Fibroblast of pulmonary artery (primary cell): ENCODE results near the gene CRB2.
"Not testable (repeated sequence)": the region's sequence is repeated elsewhere in the genome, so short reads cannot be mapped to it uniquely, and the experiment has no call there.

Source experiments
- DNase-seq: peaks from one replicate; pipeline ENCODE4 v3.0.0-alpha.2; 2010; ENCODE audit warnings: low read depth
- H3K4me3 ChIP-seq: replicated peaks from 2 replicates; pipeline ENCODE4 v1.5.1; 2011; ENCODE audit warnings: low read depth, mild to moderate bottlenecking, control low read depth, low read length, moderate library complexity
- TF ChIP-seq, protein P1 (sequence below): IDR thresholded peaks from 2 replicates; pipeline ENCODE4 v1.5.1; 2011; ENCODE audit warnings: mild to moderate bottlenecking, control low read depth, low read length, inconsistent platforms; ENCODE audit errors: missing control alignments

Gene CRB2

DNA sequence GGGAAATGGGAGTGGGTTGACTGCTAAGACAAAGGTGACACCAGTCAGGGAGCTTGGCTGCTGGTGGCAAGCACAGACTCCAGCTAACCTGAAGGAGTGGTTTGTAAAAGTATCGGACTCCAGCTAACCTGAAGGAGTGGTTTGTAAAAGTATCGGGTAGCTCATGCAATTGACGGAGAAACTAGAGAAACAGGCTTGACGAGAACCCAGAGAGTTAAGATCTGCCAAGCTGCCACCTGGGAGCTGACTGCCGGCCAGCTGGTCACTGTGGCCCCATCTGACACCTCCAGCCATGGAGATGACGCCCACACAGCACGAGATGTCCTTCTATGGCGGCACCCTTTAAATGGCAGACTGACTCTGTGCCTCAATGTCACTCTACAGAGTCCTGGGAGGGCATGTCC, 28.3 kb upstream of the CRB2 start:
- no peak for DNase-seq
- TF ChIP-seq, protein P1, sequence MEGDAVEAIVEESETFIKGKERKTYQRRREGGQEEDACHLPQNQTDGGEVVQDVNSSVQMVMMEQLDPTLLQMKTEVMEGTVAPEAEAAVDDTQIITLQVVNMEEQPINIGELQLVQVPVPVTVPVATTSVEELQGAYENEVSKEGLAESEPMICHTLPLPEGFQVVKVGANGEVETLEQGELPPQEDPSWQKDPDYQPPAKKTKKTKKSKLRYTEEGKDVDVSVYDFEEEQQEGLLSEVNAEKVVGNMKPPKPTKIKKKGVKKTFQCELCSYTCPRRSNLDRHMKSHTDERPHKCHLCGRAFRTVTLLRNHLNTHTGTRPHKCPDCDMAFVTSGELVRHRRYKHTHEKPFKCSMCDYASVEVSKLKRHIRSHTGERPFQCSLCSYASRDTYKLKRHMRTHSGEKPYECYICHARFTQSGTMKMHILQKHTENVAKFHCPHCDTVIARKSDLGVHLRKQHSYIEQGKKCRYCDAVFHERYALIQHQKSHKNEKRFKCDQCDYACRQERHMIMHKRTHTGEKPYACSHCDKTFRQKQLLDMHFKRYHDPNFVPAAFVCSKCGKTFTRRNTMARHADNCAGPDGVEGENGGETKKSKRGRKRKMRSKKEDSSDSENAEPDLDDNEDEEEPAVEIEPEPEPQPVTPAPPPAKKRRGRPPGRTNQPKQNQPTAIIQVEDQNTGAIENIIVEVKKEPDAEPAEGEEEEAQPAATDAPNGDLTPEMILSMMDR: no peak
- H3K4me3 ChIP-seq: no peak overlapping the region

DNA sequence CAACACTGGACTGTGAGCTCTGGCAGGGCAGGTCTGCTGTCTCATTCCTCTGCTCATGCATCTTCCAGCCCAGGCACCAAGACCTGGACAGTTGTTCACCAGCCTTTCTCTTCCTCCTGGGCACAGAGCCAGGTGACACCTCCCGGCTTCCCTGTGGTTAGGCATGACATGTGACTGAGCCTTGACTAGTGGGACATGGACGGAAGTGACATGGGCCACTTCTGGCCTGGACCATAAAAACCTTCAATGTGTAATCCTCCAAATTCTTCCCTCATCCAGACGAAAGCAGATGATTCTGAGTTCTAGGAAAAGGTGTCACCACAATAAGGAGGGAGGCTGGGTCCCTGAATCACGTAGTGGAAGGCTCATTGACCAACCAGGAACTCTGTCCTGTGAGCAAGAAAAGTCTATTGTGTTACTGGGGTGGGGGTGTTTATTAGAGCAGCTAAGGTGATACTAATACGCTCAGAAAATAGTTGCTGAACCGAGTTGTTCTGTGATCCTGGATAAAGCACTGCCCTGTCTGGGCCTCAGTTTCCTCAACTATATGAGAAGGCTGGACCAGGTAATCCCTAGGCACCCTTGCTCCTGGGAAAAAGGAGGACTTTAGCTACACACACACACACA, 26.6 kb upstream of the CRB2 start:
- H3K4me3 ChIP-seq: no peak overlapping the region
- no peak for DNase-seq
- TF ChIP-seq, protein P1: no peak

DNA sequence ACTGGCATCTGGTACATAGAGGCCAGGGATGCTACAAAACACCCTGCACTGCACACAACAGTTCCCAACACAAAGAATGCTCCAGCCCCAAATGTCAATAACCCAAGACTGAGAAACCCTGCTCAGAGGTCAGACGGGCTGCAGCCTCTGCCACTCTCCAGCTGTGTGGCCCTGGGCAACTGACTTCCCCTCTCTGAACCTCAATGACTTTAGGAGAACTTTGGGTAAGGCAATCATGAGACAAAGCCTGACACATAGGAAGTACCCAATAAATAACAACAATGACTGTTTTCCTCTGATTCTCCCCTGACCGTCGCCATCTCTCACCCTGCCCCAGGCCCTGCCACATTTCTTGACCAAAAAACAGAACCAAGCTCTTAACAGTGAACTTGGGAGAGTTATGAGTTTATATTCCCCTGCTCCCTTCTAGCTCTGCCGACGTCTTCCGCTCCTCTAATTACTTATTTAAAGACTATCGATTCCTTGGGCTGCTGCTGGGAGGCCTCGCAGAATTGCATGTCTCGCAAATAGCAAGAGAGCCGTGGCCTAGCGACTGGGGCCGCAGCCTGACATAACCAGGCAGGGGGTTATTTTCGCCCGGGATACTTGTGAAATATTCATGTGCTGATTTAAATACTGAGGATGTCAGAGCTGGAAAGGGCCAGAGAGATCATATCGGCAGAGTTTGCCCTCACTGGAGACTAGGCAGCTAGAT, 24.5 kb upstream of the CRB2 start:
- TF ChIP-seq, protein P1: no peak
- H3K4me3 ChIP-seq: no peak overlapping the region

DNA sequence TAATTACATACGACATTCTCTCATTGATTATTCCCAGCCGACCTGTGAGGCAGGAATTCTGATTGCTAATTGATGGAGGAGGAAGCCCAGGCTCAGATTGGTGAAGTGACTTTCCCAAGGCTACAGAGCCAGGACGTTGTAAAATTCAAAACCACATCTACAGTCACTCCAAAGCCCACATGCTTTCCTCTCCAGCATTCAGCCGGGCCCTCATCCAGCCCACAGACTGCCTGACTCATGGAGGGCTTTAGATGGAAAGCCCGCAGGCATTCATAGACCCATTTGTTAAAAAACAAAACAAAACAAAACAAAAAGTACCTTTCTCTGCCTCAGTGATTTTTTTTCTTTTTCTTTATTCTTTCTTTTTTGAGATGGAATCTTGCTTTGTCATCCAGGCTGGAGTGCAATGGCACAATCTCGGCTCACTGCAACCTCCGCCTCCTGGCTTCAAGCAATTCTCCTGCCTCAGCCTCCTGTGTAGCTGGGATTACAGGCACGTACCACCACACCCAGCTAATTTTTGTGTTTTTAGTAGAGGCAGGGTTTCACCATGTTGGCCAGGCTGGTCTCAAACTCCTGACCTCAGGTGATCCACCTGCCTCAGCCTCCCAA, 22.8 kb upstream of the CRB2 start:
- peak; percentile 41 for DNase-seq
- H3K4me3 ChIP-seq: not testable (repeated sequence)

More for the DNA sequence above, 24.5 kb upstream of the CRB2 start:
- no peak for DNase-seq

DNA sequence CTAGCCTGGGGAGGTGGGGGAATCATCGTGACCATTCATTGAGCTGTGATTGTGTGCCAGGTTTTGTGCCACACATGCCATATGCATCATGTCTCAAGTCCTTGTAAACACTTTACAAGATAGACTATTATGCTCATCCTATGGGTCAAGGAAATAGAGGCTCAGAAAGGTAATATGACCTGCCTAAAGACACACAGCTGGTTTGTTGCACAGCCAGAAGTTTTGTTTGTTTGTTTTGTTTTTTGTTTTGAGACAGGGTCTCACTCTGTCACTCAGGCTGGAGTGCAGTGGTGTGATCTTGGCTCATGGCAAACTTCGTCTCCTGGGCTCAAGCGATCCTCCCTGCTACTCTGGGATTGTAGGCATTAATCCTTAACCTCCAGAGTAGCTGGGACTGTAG, 21.4 kb upstream of the CRB2 start:
- DNase-seq: no peak
- TF ChIP-seq, protein P1: no peak
- H3K4me3 ChIP-seq: no peak overlapping the region

DNA sequence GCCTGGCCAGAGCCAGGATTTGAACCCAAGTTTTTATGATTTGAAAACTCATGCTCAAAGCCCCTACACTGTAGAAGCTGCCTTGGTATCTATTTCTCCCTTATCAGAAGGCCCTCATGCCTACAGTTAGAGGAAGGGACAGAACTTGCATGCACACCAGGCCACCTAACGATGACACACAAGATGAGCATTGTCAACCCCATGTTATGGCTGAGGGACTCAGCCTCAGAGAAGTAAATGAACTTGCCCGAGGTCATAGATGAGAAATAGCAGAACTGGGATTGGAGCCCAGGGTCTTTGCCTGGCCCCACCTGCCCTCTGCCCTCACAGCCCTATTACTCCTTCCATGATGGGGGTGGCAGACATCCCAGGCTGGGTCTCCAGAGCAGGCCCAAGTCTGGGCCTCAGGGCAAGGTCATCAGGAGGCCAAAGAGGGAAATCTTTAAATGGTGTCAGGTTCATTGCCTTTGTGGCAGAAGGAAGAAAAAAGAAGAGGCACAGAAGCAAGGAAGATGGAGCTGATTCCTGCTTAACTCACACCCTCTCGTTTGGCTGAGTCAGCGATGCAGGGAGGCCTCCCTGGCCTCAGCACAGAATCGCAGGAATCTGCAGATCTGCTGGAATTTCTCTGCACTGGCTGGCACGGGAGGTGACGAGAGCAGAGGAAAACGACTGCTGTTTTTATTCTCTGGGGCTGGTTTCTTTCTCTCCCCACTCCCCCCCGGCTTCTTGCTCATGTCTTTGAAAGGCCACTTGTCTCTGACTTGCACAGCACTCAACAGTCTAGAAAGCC, 20.6 kb upstream of the CRB2 start:
- TF ChIP-seq, protein P1: no peak
- H3K4me3 ChIP-seq: no peak overlapping the region
- DNase-seq: peak; percentile 63

DNA sequence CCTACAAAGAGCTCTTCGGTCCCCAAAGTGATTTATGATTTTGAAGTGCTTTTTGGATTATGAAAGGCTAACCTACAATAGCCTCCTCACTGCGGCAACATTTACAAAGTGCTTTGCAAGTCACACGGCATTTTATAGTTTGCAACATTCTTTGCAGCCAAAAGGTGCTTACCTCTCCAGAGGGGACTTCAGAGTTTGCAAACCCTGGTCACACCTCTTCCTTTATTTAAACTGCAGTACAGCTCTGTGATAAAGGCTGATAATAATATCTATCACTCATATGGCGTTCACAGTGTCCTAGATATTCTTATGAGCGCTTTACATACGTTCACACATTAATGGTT, 20.0 kb upstream of the CRB2 start:
- H3K4me3 ChIP-seq: no peak overlapping the region
- TF ChIP-seq, protein P1: no peak
- DNase-seq: no peak
